OCI-LY3 (cell line): Measurements from ENCODE around the gene NPFFR1.

ENCODE experiments used
- CTCF ChIP-seq: fragments of 200-600, 300-600 bp; sonication (generic); IDR thresholded peaks from 2 replicates; pipeline ENCODE4 v1.5.1; 2014; ENCODE audit warnings: antibody characterized with exemption, low read length, low read depth
- EZH2phosphoT487 ChIP-seq: fragments of 200-600 bp; shearing (Covaris generic); IDR thresholded peaks from 2 replicates; pipeline ENCODE4 v1.6.1; 2018; ENCODE audit warnings: antibody characterized with exemption, mixed run types, low read depth

- TF ChIP-seq CTCF = no peak
- no peak for TF ChIP-seq EZH2phosphoT487
These were observed 2.2 kb downstream of the NPFFR1 start for GRCh38 chr10:70281609-70282008.
